Measurements from ENCODE around the gene SORCS2. TPM values are rescaled to one million over a fixed set of nuclear protein-coding genes. Genes with fewer than 3 reads are reported as not detected.

SORCS2 gene
- total RNA-seq, 1 donor from 2014 or later, result under 0.01 TPM

- DNase-seq, result no peak
These were observed 228.3 kb downstream of the SORCS2 start for GRCh38 chr4:7420661-7421040.

- no peak for DNase-seq
These were observed 229.2 kb downstream of the SORCS2 start for GRCh38 chr4:7421356-7422150.

GRCh38 chr4:7422151-7422897 lies 230.0 kb downstream of the SORCS2 start:
- no peak for DNase-seq

- no peak for DNase-seq
These were observed 230.5 kb downstream of the SORCS2 start for GRCh38 chr4:7422898-7423180.

- DNase-seq, result no peak
These were observed 231.1 kb downstream of the SORCS2 start for GRCh38 chr4:7423391-7423790.

- no peak for DNase-seq
These were observed 231.6 kb downstream of the SORCS2 start for GRCh38 chr4:7423801-7424552.

GRCh38 chr4:7424553-7425111 lies 232.3 kb downstream of the SORCS2 start:
- DNase-seq, result no peak

- DNase-seq, result no peak
These were observed 232.8 kb downstream of the SORCS2 start for GRCh38 chr4:7425124-7425523.

- DNase-seq, result no peak
These were observed 233.5 kb downstream of the SORCS2 start for GRCh38 chr4:7425591-7426468.

GRCh38 chr4:7426525-7427171 lies 234.3 kb downstream of the SORCS2 start:
- DNase-seq, result no peak

GRCh38 chr4:7427361-7427760 lies 235.0 kb downstream of the SORCS2 start:
- DNase-seq, result no peak

- no peak for DNase-seq
These were observed 235.5 kb downstream of the SORCS2 start for GRCh38 chr4:7427831-7428260.

- no peak for DNase-seq
These were observed 236.1 kb downstream of the SORCS2 start for GRCh38 chr4:7428261-7429068.

GRCh38 chr4:7429069-7429416 lies 236.7 kb downstream of the SORCS2 start:
- no peak for DNase-seq

- DNase-seq, result no peak
These were observed 237.3 kb downstream of the SORCS2 start for GRCh38 chr4:7429601-7430078.

- DNase-seq, result no peak
These were observed 238.1 kb downstream of the SORCS2 start for GRCh38 chr4:7430368-7430964.

GRCh38 chr4:7430965-7431695 lies 238.8 kb downstream of the SORCS2 start:
- no peak for DNase-seq

- DNase-seq, result no peak
These were observed 239.6 kb downstream of the SORCS2 start for GRCh38 chr4:7431696-7432530.

Measured in dermis blood vessel endothelial cell (primary cell).